ENCODE data around the gene SCAI.

GRCh38 chr9:125091121-125091520 lies 52.2 kb downstream of the SCAI start:
- no peak for TF ChIP-seq CTCF (IDR thresholded peaks at IDR 0.05)
- no peak for TF ChIP-seq ZFX (IDR thresholded peaks at IDR 0.05; ENCODE audit: borderline replicate concordance)

All from 22Rv1 (cell line).